Mucosa of stomach (tissue), 1 donor: ENCODE measurements around the gene TMEM158.
A peak's percentile ranks its signal among the peaks of the same experiment; 100 is the strongest.

ENCODE experiments used
- H3K27me3 ChIP-seq: one replicate; pipeline ENCODE4 v1.7.0; 2013; ENCODE audit warnings: mild to moderate bottlenecking, low read length; ENCODE audit not compliant: control insufficient read depth, insufficient read depth
- H3K36me3 ChIP-seq: one replicate; pipeline ENCODE4 v1.7.0; 2013; ENCODE audit warnings: low read length; ENCODE audit not compliant: control insufficient read depth, insufficient read depth
- H3K4me1 ChIP-seq: one replicate; pipeline ENCODE4 v1.7.0; 2013; ENCODE audit warnings: mild to moderate bottlenecking, low read length; ENCODE audit not compliant: control insufficient read depth, insufficient read depth
- H3K4me3 ChIP-seq: one replicate; pipeline ENCODE4 v1.7.0; 2013; ENCODE audit warnings: low read length
- H3K9ac ChIP-seq: one replicate; pipeline ENCODE4 v1.7.0; 2013; ENCODE audit warnings: mild to moderate bottlenecking, low read length, moderate library complexity
- H3K9me3 ChIP-seq: one replicate; pipeline ENCODE4 v1.7.0; 2013; ENCODE audit warnings: mild to moderate bottlenecking, low read length, moderate library complexity; ENCODE audit not compliant: control insufficient read depth
- donor health status: Pancreatic carcinoma.

Gene TMEM158

GRCh38 chr3:45210308-45211041 is 15.6 kb downstream of the TMEM158 start:
- H3K4me1 ChIP-seq: peaks cover 19% of the 10 kb centered on the region
- no peak overlapping the region for H3K9ac ChIP-seq
- no peak overlapping the region for H3K4me3 ChIP-seq
- H3K27me3 ChIP-seq: no peaks in the 10 kb centered on the region
- H3K36me3 ChIP-seq: no peaks in the 10 kb centered on the region
- H3K9me3 ChIP-seq: no peaks in the 10 kb centered on the region

- Histone ChIP-seq H3K4me3 (no peak overlapping the region), H3K9me3 (no peaks in the 10 kb centered on the region), H3K27me3 (no peaks in the 10 kb centered on the region), H3K4me1 (peaks cover 24% of the 10 kb centered on the region), H3K9ac (no peak overlapping the region), H3K36me3 (no peaks in the 10 kb centered on the region)
Measured at GRCh38 chr3:45209526-45209925, 16.6 kb downstream of the TMEM158 start.

- H3K36me3 ChIP-seq: no peaks in the 10 kb centered on the region
- no peak overlapping the region for H3K9ac ChIP-seq
- H3K9me3 ChIP-seq: no peaks in the 10 kb centered on the region
- peaks cover 24% of the 10 kb centered on the region for H3K4me1 ChIP-seq
- H3K4me3 ChIP-seq: no peak overlapping the region
- H3K27me3 ChIP-seq: no peaks in the 10 kb centered on the region
Measured at GRCh38 chr3:45208586-45208985, 17.5 kb downstream of the TMEM158 start.

GRCh38 chr3:45207446-45207845 is 18.6 kb downstream of the TMEM158 start:
- H3K36me3 ChIP-seq: no peaks in the 10 kb centered on the region
- H3K4me3 ChIP-seq: no peak overlapping the region
- no peaks in the 10 kb centered on the region for H3K27me3 ChIP-seq
- H3K4me1 ChIP-seq: peaks cover 24% of the 10 kb centered on the region
- H3K9me3 ChIP-seq: no peaks in the 10 kb centered on the region
- H3K9ac ChIP-seq: no peak overlapping the region

- no peaks in the 10 kb centered on the region for H3K9me3 ChIP-seq
- H3K4me3 ChIP-seq: no peak overlapping the region
- H3K9ac ChIP-seq: no peak overlapping the region
- H3K4me1 ChIP-seq: peaks cover 12% of the 10 kb centered on the region
- no peaks in the 10 kb centered on the region for H3K27me3 ChIP-seq
- no peaks in the 10 kb centered on the region for H3K36me3 ChIP-seq
Measured at GRCh38 chr3:45205126-45205525, 21.0 kb downstream of the TMEM158 start.

- H3K36me3 ChIP-seq: no peaks in the 10 kb centered on the region
- no peak overlapping the region for H3K9ac ChIP-seq
- H3K4me3 ChIP-seq: no peak overlapping the region
- H3K9me3 ChIP-seq: no peaks in the 10 kb centered on the region
- peaks cover 17% of the 10 kb centered on the region for H3K4me1 ChIP-seq
- H3K27me3 ChIP-seq: no peaks in the 10 kb centered on the region
Measured at GRCh38 chr3:45204136-45204535, 22.0 kb downstream of the TMEM158 start.

- no peaks in the 10 kb centered on the region for H3K27me3 ChIP-seq
- H3K9ac ChIP-seq: no peak overlapping the region
- no peak overlapping the region for H3K4me3 ChIP-seq
- H3K36me3 ChIP-seq: no peaks in the 10 kb centered on the region
- no peaks in the 10 kb centered on the region for H3K9me3 ChIP-seq
- H3K4me1 ChIP-seq: peaks cover 18% of the 10 kb centered on the region
Measured at GRCh38 chr3:45199837-45200648, 26.0 kb downstream of the TMEM158 start.

GRCh38 chr3:45198264-45199260 is 27.5 kb downstream of the TMEM158 start:
- Histone ChIP-seq H3K9ac (no peak overlapping the region), H3K4me1 (peaks cover 16% of the 10 kb centered on the region), H3K9me3 (no peaks in the 10 kb centered on the region), H3K4me3 (no peak overlapping the region), H3K27me3 (no peaks in the 10 kb centered on the region), H3K36me3 (no peaks in the 10 kb centered on the region)

GRCh38 chr3:45194791-45195190 is 31.3 kb downstream of the TMEM158 start:
- Histone ChIP-seq H3K4me3 (no peak overlapping the region), H3K27me3 (no peaks in the 10 kb centered on the region)

GRCh38 chr3:45191924-45192417 is 34.1 kb downstream of the TMEM158 start:
- H3K27me3 ChIP-seq: no peaks in the 10 kb centered on the region
- H3K4me3 ChIP-seq: no peak overlapping the region
- H3K9ac ChIP-seq: peak overlapping the region; percentile 5
- H3K36me3 ChIP-seq: no peaks in the 10 kb centered on the region
- no peaks in the 10 kb centered on the region for H3K9me3 ChIP-seq
- H3K4me1 ChIP-seq: peaks cover 22% of the 10 kb centered on the region

More at GRCh38 chr3:45194791-45195190, 31.3 kb downstream of the TMEM158 start:
- Histone ChIP-seq H3K9me3 (no peaks in the 10 kb centered on the region), H3K4me1 (peaks cover 37% of the 10 kb centered on the region), H3K36me3 (no peaks in the 10 kb centered on the region), H3K9ac (no peak overlapping the region)

GRCh38 chr3:45191424-45191823 is 34.7 kb downstream of the TMEM158 start:
- no peaks in the 10 kb centered on the region for H3K9me3 ChIP-seq
- no peaks in the 10 kb centered on the region for H3K27me3 ChIP-seq
- peaks cover 22% of the 10 kb centered on the region for H3K4me1 ChIP-seq
- H3K36me3 ChIP-seq: no peaks in the 10 kb centered on the region
- H3K4me3 ChIP-seq: no peak overlapping the region
- H3K9ac ChIP-seq: peak overlapping the region; percentile 5
